ENCODE measurements around the gene MTMR8.

DNA sequence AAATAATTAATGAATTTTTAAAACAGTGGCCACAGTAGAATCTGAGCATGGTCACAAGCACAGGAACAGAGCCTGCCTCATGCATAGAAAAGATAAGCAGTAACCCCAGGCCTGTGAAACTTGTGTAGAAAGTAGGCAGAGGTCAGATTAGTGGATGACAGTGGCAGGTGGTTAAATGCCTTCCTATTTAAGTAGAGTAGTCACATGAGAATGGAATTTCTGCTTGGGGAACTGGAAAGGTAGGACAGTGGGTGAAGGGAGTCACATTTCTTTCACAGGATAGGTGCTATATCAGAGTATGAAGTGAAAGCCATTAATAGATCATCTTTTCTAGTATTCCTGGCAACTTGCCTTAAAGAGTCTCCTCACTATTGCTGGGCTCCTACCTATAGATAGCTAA is 130.0 kb downstream of the MTMR8 start:
- no peak for TF ChIP-seq POLR2A (IDR thresholded peaks at IDR 0.05)
- TF ChIP-seq, protein P1, sequence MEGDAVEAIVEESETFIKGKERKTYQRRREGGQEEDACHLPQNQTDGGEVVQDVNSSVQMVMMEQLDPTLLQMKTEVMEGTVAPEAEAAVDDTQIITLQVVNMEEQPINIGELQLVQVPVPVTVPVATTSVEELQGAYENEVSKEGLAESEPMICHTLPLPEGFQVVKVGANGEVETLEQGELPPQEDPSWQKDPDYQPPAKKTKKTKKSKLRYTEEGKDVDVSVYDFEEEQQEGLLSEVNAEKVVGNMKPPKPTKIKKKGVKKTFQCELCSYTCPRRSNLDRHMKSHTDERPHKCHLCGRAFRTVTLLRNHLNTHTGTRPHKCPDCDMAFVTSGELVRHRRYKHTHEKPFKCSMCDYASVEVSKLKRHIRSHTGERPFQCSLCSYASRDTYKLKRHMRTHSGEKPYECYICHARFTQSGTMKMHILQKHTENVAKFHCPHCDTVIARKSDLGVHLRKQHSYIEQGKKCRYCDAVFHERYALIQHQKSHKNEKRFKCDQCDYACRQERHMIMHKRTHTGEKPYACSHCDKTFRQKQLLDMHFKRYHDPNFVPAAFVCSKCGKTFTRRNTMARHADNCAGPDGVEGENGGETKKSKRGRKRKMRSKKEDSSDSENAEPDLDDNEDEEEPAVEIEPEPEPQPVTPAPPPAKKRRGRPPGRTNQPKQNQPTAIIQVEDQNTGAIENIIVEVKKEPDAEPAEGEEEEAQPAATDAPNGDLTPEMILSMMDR (IDR thresholded peaks at IDR 0.05), result no peak
